Adrenal gland (tissue), 12 donors: ENCODE measurements around the gene RAF1. TPM values are rescaled to one million over a fixed set of nuclear protein-coding genes. Genes with fewer than 3 reads are reported as not detected.
"Not testable (repeated sequence)": the region's sequence is repeated elsewhere in the genome, so short reads cannot be mapped to it uniquely, and the experiment has no call there.

Source experiments
- DNase-seq, 7 donors: peaks; one replicate each; pipeline ENCODE4 v3.0.0-alpha.2; 2019 to 2020
- H3K27ac ChIP-seq, 5 donors: fragments of 200-600 bp; sonication (generic) in 4 of 5; 1 replicate in 3 of 5; 2 replicates in 2 of 5; pipeline versions ENCODE4 v1.5.1 to v1.8.0; 2016 to 2020; ENCODE audit warnings: mild to moderate bottlenecking in 1 of 5
- H3K27me3 ChIP-seq: fragments of 200-600 bp; 2 replicates; pipeline ENCODE4 v1.8.0; 2021
- H3K36me3 ChIP-seq, 2 donors: fragments of 200-600 bp; replicated peaks in 1 of 2; 1 replicate in 1 of 2; 2 replicates in 1 of 2; pipeline versions ENCODE4 v1.5.1 to v1.8.0; 2018 to 2022
- H3K4me1 ChIP-seq, 2 donors: fragments of 200-600 bp; replicated peaks in 1 of 2; 1 replicate in 1 of 2; 2 replicates in 1 of 2; pipeline versions ENCODE4 v1.5.1 to v1.8.0; 2018 to 2021
- H3K4me3 ChIP-seq, 4 donors: fragments of 200-600 bp; sonication (generic) in 3 of 4; one replicate each; pipeline ENCODE4 v1.5.1; 2016 to 2018
- H3K9me3 ChIP-seq, 3 donors: fragments of 200-600 bp; sonication (generic) in 1 of 3; replicated peaks in 1 of 3; 1 replicate in 2 of 3; 2 replicates in 1 of 3; pipeline versions ENCODE4 v1.5.1 to v1.8.0; 2016 to 2021
- CTCF ChIP-seq, 6 experiments: fragments of 450-650 bp in 4 of 6; fragments of 200-600 bp in 2 of 6; sonication (generic) in 1 of 6; IDR thresholded peaks; 1 replicate in 5 of 6; 2 replicates in 1 of 6; pipeline versions ENCODE4 v1.5.1 to v1.8.0; 2016 to 2021; ENCODE audit warnings: antibody characterized with exemption in 6 of 6, mild to moderate bottlenecking in 2 of 6, moderate library complexity in 1 of 6
- POLR2A ChIP-seq, 2 donors: fragments of 450-650 bp; IDR thresholded peaks; one replicate each; pipeline ENCODE4 v1.6.1; 2017; ENCODE audit warnings: antibody characterized with exemption in 2 of 2, mild to moderate bottlenecking in 2 of 2, moderate library complexity in 1 of 2
- WGBS, 4 donors: extraction: QIAGEN DNeasy Blood & Tissue Kit in 2 of 4; methylation state at CpG; one replicate each; pipeline versions ENCODE4 v1.1.5 to v1.1.7; 2013 to 2017; 5-methylcytosine and 5-hydroxymethylcytosine counted together
- intact Hi-C, 2 donors: fragments of 100-400 bp; cut with DNase I; formaldehyde crosslinking; loops; one replicate each; pipeline versions ENCODE4 v1.14.1 to v1.15.0; 2022 to 2023
- polyA plus RNA-seq, 3 donors: library from polyadenylated mRNA; stranded (reverse); fragments of 200-250 nt in 2 of 3; fragments of 350-450 nt in 1 of 3; fragmentation: Illumina TruSeq in 1 of 3; extraction: RNeasy Lipid Tissue Mini Kit (QIAGEN cat#74804) in 1 of 3; gene quantifications; one replicate each; pipeline ENCODE4 v1.2.3, GENCODE V29; 2013 to 2014
- total RNA-seq, 9 donors: library from RNA; depleted of rRNA in 4 of 9; stranded (reverse); fragments of >200 nt in 4 of 9; fragments of 120-200 nt in 1 of 9; fragmentation: NEBNext Ultra II Directional in 1 of 9; extraction: Animal tissue kit (Norgen Biotek cat#: 25700) in 1 of 9; gene quantifications; one replicate each; pipeline versions ENCODE4 v1.1.0 to v1.2.4, GENCODE V29; 2013 to 2023
- donor health status: healthy with polysubstance abuse.
- donor health status: Bipolar disorder and iron deficiency.
- donor health status: DM: yes; HTN: yes; CAD: no.
- donor health status: DM: no; HTN: no; CAD: no.
- donor health status: DM: no; HTN: no; CAD: no.
- donor health status: DM: yes; HTN: yes; CAD: no.

Gene RAF1
- total and polyA plus RNA-seq, 12 donors: 45.9 to 110 (median 69.4) TPM

GRCh38 chr3:12630292-12630691, 33.6 kb downstream of the RAF1 start:
- TF ChIP-seq CTCF (IDR thresholded peaks at IDR 0.05) (no peak), POLR2A (IDR thresholded peaks at IDR 0.05) (no peak)
- Histone ChIP-seq H3K27ac (no peak overlapping the region), H3K4me3 (no peak overlapping the region), H3K9me3 (no peaks in the 10 kb centered on the region), H3K4me1 (peaks cover 0 to 55% of the 10 kb centered on the region in 2 donors), H3K36me3 (no peaks in the 10 kb centered on the region), H3K27me3 (no peaks in the 10 kb centered on the region)
- WGBS, 4 donors: 81 to 90% (median 85%) methylated on average over 2 of the region's 2 CpGs
- intact Hi-C loops: no loop called here
- no peak for DNase-seq

GRCh38 chr3:12629560-12629959, 34.4 kb downstream of the RAF1 start:
- DNase-seq: peak in 5 of 7 donors; percentile 40 to 56 (median 43)
- intact Hi-C loops: no loop called here
- Histone ChIP-seq H3K4me1 (peaks cover 0 to 55% of the 10 kb centered on the region in 2 donors), H3K27ac (peak overlapping the region in 1 of 5 donors; percentile 38), H3K36me3 (no peaks in the 10 kb centered on the region), H3K9me3 (no peaks in the 10 kb centered on the region), H3K27me3 (no peaks in the 10 kb centered on the region), H3K4me3 (no peak overlapping the region)
- TF ChIP-seq POLR2A (IDR thresholded peaks at IDR 0.05) (no peak), CTCF (IDR thresholded peaks at IDR 0.05) (no peak)
- WGBS, 4 donors: 13 to 28% (median 21%) methylated on average over 4 of the region's 4 CpGs

- H3K4me1 ChIP-seq: peaks cover 0 to 55% of the 10 kb centered on the region in 2 donors
- intact Hi-C loops: no loop called here
Observed at GRCh38 chr3:12628813-12629212, 35.1 kb downstream of the RAF1 start.

GRCh38 chr3:12627370-12627769, 36.5 kb downstream of the RAF1 start:
- Histone ChIP-seq H3K4me1 (peaks cover 0 to 49% of the 10 kb centered on the region in 2 donors), H3K36me3 (no peaks in the 10 kb centered on the region), H3K9me3 (no peaks in the 10 kb centered on the region), H3K4me3 (no peak overlapping the region), H3K27ac (peak overlapping the region in 1 of 5 donors; percentile 9), H3K27me3 (no peaks in the 10 kb centered on the region)
- intact Hi-C loops: no loop called here
- TF ChIP-seq CTCF (IDR thresholded peaks at IDR 0.05): no peak
- no peak for TF ChIP-seq POLR2A (IDR thresholded peaks at IDR 0.05)
- no peak for DNase-seq
- WGBS, 4 donors: 46 to 56% (median 53%) methylated on average over 4 of the region's 4 CpGs

More at GRCh38 chr3:12628813-12629212, 35.1 kb downstream of the RAF1 start:
- no peak for DNase-seq
- Histone ChIP-seq H3K4me3 (no peak overlapping the region), H3K36me3 (no peaks in the 10 kb centered on the region), H3K27ac (no peak overlapping the region), H3K9me3 (no peaks in the 10 kb centered on the region), H3K27me3 (no peaks in the 10 kb centered on the region)
- TF ChIP-seq POLR2A (IDR thresholded peaks at IDR 0.05) (no peak), CTCF (IDR thresholded peaks at IDR 0.05) (no peak)
- WGBS, 4 donors: 93 to 97% (median 96%) methylated on average over 1 of the region's 1 CpG

- DNase-seq, H3K4me3 ChIP-seq, H3K27me3 ChIP-seq, H3K9me3 ChIP-seq, intact Hi-C loops, H3K36me3 ChIP-seq, H3K27ac ChIP-seq: not testable (repeated sequence)
- peaks cover 7 to 28% of the 10 kb centered on the region in 2 donors for H3K4me1 ChIP-seq
- WGBS, 4 donors: 92 to 100% (median 99%) methylated on average over 3 of the region's 3 CpGs
Observed at GRCh38 chr3:12624964-12625363, 39.0 kb downstream of the RAF1 start.
